Measurements from ENCODE around the gene R3HDM2. TPM values are rescaled to one million over a fixed set of nuclear protein-coding genes. Genes with fewer than 3 reads are reported as not detected.

R3HDM2 gene
- total and polyA plus RNA-seq, 7 experiments from 2014 or later, result 13.7 to 145 (median 111) TPM

DNA sequence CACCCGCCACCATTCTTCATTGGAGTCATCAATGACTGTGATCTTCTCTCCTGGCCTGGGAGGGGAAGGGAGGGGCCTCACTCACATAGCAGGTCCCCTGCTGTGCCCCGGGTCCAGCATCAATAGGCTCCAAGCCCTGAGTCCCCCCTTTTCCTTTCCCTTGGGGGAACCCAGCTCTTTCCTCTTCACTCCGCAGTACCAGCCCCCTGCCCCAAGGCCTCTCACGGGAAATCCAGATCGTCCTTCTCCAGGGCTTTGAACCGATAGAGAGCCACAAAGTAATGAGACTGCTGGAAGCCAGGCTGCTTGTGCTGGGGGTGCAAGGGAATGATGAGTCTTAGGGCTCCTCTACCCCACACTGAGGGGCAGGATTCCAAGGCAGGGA is 186.5 kb downstream of the R3HDM2 start:
- Histone ChIP-seq H3K4me3 (ENCODE audit: low read length) (no peak overlapping the region), H3K9me3 (ENCODE audit: control insufficient read depth in 2 of 3, low read length in 3 of 3) (no peaks in the 10 kb centered on the region), H3K27ac (ENCODE audit: low read depth, low read length) (no peak overlapping the region), H3K4me1 (ENCODE audit: control insufficient read depth in 2 of 2, insufficient read depth in 2 of 2, low read length in 2 of 2) (peaks cover 36 to 42% of the 10 kb centered on the region in 2 donors), H3K27me3 (ENCODE audit: control insufficient read depth in 2 of 2, insufficient read depth in 2 of 2, low read length in 2 of 2) (peaks cover 7 to 11% of the 10 kb centered on the region in 2 donors), H3K36me3 (ENCODE audit: control insufficient read depth in 2 of 3, insufficient read depth in 3 of 3, low read length in 3 of 3) (no peaks in the 10 kb centered on the region)
- Mint-ChIP-seq H3K27me3 (peaks cover 30 to 48% (median 36%) of the 10 kb centered on the region in 5 donors), H3K27ac (no peak overlapping the region), H3K4me3 (peak overlapping the region in 8 of 10 donors; percentile 47 to 97 (median 80)), H3K9me3 (peaks cover 0 to 2% (median 0%) of the 10 kb centered on the region in 11 donors), H3K4me1 (peaks cover 37 to 53% (median 46%) of the 10 kb centered on the region in 7 donors), H3K36me3 (peaks cover 0 to 5% (median 4%) of the 10 kb centered on the region in 5 donors)
- DNase-seq, result no peak
- intact Hi-C loops (cut with micrococcal nuclease), result loop anchor here (5.0 to 10.0 kb wide), 6 partner anchors 132 to 380 kb away; partner anchors contain the start of genes NAB2 (in 1 of the 2), NEMP1 (in 1 of the 2), STAT6 (in 1 of the 2) and ZBTB39 (in 1 of the 2)
- POLR2A ChIA-PET, result interaction anchor here (7.7 kb wide), 1 partner anchor 17 kb away, joined by 79 read pairs; the partner anchor contains the start of gene SHMT2
- no peak for ATAC-seq
- CTCF ChIA-PET, result interaction anchor here (0.6 to 11.8 kb wide), 7 partner anchors 17 to 275 kb away, joined by 3 to 156 read pairs (median 4); partner anchors contain the start of genes NXPH4 and SHMT2

GRCh38 chr12:57243521-57244311 is 187.1 kb downstream of the R3HDM2 start:
- ChIA-PET CTCF (interaction anchor here (1.0 to 11.8 kb wide), 9 partner anchors 9 to 233 kb away, joined by 3 to 156 read pairs (median 4); partner anchors contain the start of genes NXPH4 and SHMT2), POLR2A (interaction anchor here (0.9 to 7.7 kb wide), 4 partner anchors 17 to 30 kb away, joined by 3 to 79 read pairs (median 12); partner anchors contain the start of gene SHMT2)
- peak overlapping the region; percentile 65 to 99 (median 81) for H3K4me3 Mint-ChIP-seq
- Histone ChIP-seq H3K4me3 (ENCODE audit: low read length) (peak overlapping the region; percentile 55), H3K27ac (ENCODE audit: low read depth, low read length) (no peak overlapping the region), H3K4me1 (ENCODE audit: control insufficient read depth in 2 of 2, insufficient read depth in 2 of 2, low read length in 2 of 2) (peaks cover 40 to 48% of the 10 kb centered on the region in 2 donors), H3K27me3 (ENCODE audit: control insufficient read depth in 2 of 2, insufficient read depth in 2 of 2, low read length in 2 of 2) (peaks cover 7 to 14% of the 10 kb centered on the region in 2 donors), H3K9me3 (ENCODE audit: control insufficient read depth in 2 of 3, low read length in 3 of 3) (no peaks in the 10 kb centered on the region), H3K36me3 (ENCODE audit: control insufficient read depth in 2 of 3, insufficient read depth in 3 of 3, low read length in 3 of 3) (no peaks in the 10 kb centered on the region)
- peaks cover 0 to under 1% (median 0%) of the 10 kb centered on the region in 11 donors for H3K9me3 Mint-ChIP-seq
- H3K4me1 Mint-ChIP-seq, result peaks cover 39 to 54% (median 44%) of the 10 kb centered on the region in 7 donors
- H3K27me3 Mint-ChIP-seq, result peaks cover 31 to 51% (median 38%) of the 10 kb centered on the region in 5 donors
- intact Hi-C loops (cut with micrococcal nuclease), result loop anchor here (1.0 to 10.0 kb wide), 8 partner anchors 29 to 381 kb away; partner anchors contain the start of genes NAB2 (in 1 of the 2), NEMP1 (in 1 of the 2), STAT6 (in 1 of the 2) and ZBTB39 (in 1 of the 2)
- ATAC-seq (peak; percentile 50), DNase-seq (peak; percentile 58 to 86 (median 78))
- peak overlapping the region in 4 of 9 donors; percentile 39 to 81 (median 68) for H3K27ac Mint-ChIP-seq
- peaks cover 0 to 5% (median 4%) of the 10 kb centered on the region in 5 donors for H3K36me3 Mint-ChIP-seq

DNA sequence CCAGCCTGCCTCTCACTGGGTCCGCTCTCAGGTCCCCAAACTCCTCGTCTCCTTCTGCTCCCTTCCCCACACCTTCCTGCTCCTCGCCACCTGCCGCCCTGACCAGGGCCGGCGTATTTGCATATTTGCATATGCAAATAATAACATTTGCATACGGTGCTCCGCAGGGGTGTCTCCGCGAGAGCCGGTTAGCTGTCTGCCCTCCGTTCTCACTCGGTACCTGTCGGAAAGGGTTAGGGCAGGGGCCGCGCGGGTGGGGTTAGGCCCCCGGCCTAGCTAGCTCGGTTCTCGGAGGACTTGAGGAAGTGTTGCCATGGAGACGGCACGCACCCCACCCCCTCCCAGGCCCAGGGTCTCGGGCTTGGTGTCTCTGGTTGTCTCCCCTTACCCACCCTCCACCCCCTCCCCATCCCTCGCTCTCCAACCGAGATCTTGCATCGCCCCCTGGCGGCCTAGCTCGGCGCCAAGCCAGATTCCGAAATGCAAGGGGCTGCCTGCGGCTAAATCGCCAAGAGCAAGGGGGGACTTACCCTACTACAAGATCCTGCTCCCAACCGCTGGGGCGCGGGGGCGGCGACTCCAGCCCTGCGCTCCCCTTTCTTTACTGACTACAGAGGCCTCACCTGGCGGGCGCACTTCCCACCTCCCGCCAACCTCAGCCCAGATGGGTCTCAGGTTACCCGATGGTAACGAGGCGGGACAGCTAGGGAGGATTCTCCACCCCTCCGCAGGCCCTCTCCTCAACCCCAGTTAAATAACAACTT is 188.0 kb downstream of the R3HDM2 start:
- Mint-ChIP-seq H3K36me3 (peaks cover 0 to 5% (median 4%) of the 10 kb centered on the region in 5 donors), H3K4me1 (peaks cover 42 to 60% (median 45%) of the 10 kb centered on the region in 7 donors), H3K4me3 (peak overlapping the region; percentile 70 to 99 (median 80)), H3K9me3 (no peaks in the 10 kb centered on the region), H3K27ac (peak overlapping the region in 3 of 9 donors; percentile 18 to 63 (median 62)), H3K27me3 (peaks cover 33 to 57% (median 43%) of the 10 kb centered on the region in 5 donors)
- POLR2A ChIA-PET, result interaction anchor here (0.7 to 7.7 kb wide), 7 partner anchors 8 to 29 kb away, joined by 3 to 79 read pairs (median 3); partner anchors contain the start of genes SHMT2 and STAC3
- H3K4me3 ChIP-seq (ENCODE audit: low read length), result peak overlapping the region; percentile 55
- H3K27ac ChIP-seq (ENCODE audit: low read depth, low read length), result no peak overlapping the region
- ATAC-seq, result no peak
- DNase-seq, result peak in 8 of 9 donors; percentile 49 to 79 (median 60)
- H3K27me3 ChIP-seq (ENCODE audit: control insufficient read depth in 2 of 2, insufficient read depth in 2 of 2, low read length in 2 of 2), result peaks cover 7 to 18% of the 10 kb centered on the region in 2 donors
- CTCF ChIA-PET, result interaction anchor here (0.6 to 11.8 kb wide), 12 partner anchors 8 to 486 kb away, joined by 3 to 156 read pairs (median 4); partner anchors contain the start of genes NXPH4, SHMT2 and STAC3
- H3K36me3 ChIP-seq (ENCODE audit: control insufficient read depth in 2 of 3, insufficient read depth in 3 of 3, low read length in 3 of 3), result no peaks in the 10 kb centered on the region
- peaks cover 45 to 55% of the 10 kb centered on the region in 2 donors for H3K4me1 ChIP-seq (ENCODE audit: control insufficient read depth in 2 of 2, insufficient read depth in 2 of 2, low read length in 2 of 2)
- intact Hi-C loops (cut with micrococcal nuclease), result loop anchor here (1.0 to 10.0 kb wide), 8 partner anchors 29 to 382 kb away; partner anchors contain the start of genes NAB2 (in 1 of the 2), NEMP1 (in 1 of the 2), STAT6 (in 1 of the 2) and ZBTB39 (in 1 of the 2)
- H3K9me3 ChIP-seq (ENCODE audit: control insufficient read depth in 2 of 3, low read length in 3 of 3), result no peaks in the 10 kb centered on the region

- intact Hi-C loops (cut with micrococcal nuclease), result loop anchor here (5.0 to 10.0 kb wide), 6 partner anchors 130 to 382 kb away; partner anchors contain the start of genes NAB2 (in 1 of the 2), NEMP1 (in 1 of the 2), STAT6 (in 1 of the 2) and ZBTB39 (in 1 of the 2)
- Mint-ChIP-seq H3K27ac (peak overlapping the region in 1 of 9 donors; percentile 18), H3K4me1 (peaks cover 46 to 65% (median 50%) of the 10 kb centered on the region in 7 donors), H3K9me3 (no peaks in the 10 kb centered on the region), H3K36me3 (peaks cover 0 to 5% (median 4%) of the 10 kb centered on the region in 5 donors), H3K4me3 (peak overlapping the region; percentile 56 to 99 (median 84)), H3K27me3 (peaks cover 39 to 63% (median 48%) of the 10 kb centered on the region in 5 donors)
- CTCF ChIA-PET, result interaction anchor here (0.6 to 11.8 kb wide), 12 partner anchors 9 to 631 kb away, joined by 3 to 156 read pairs (median 4); partner anchors contain the start of genes NXPH4, SHMT2 and STAC3
- POLR2A ChIA-PET, result interaction anchor here (0.6 to 7.7 kb wide), 6 partner anchors 15 to 569 kb away, joined by 3 to 79 read pairs (median 4); partner anchors contain the start of gene SHMT2
- Histone ChIP-seq H3K4me3 (ENCODE audit: low read length) (peak overlapping the region; percentile 55), H3K9me3 (ENCODE audit: control insufficient read depth in 2 of 3, low read length in 3 of 3) (no peaks in the 10 kb centered on the region), H3K4me1 (ENCODE audit: control insufficient read depth in 2 of 2, insufficient read depth in 2 of 2, low read length in 2 of 2) (peaks cover 45 to 61% of the 10 kb centered on the region in 2 donors), H3K27ac (ENCODE audit: low read depth, low read length) (no peak overlapping the region), H3K27me3 (ENCODE audit: control insufficient read depth in 2 of 2, insufficient read depth in 2 of 2, low read length in 2 of 2) (peaks cover 7 to 18% of the 10 kb centered on the region in 2 donors), H3K36me3 (ENCODE audit: control insufficient read depth in 2 of 3, insufficient read depth in 3 of 3, low read length in 3 of 3) (no peaks in the 10 kb centered on the region)
- no peak for DNase-seq
- ATAC-seq, result no peak
Observed at GRCh38 chr12:57242329-57242690, 188.5 kb downstream of the R3HDM2 start.

GRCh38 chr12:57241402-57242310 is 189.2 kb downstream of the R3HDM2 start:
- Mint-ChIP-seq H3K9me3 (no peaks in the 10 kb centered on the region), H3K27ac (peak overlapping the region in 3 of 9 donors; percentile 38 to 83 (median 76)), H3K4me1 (peaks cover 53 to 72% (median 57%) of the 10 kb centered on the region in 7 donors), H3K27me3 (peaks cover 45 to 68% (median 55%) of the 10 kb centered on the region in 5 donors), H3K36me3 (peaks cover 0 to 2% (median 2%) of the 10 kb centered on the region in 5 donors), H3K4me3 (peak overlapping the region; percentile 39 to 99 (median 90))
- CTCF ChIA-PET, result interaction anchor here (0.6 to 11.8 kb wide), 6 partner anchors 9 to 631 kb away, joined by 3 to 156 read pairs (median 6); partner anchors contain the start of genes NXPH4, SHMT2 and STAC3
- intact Hi-C loops (cut with micrococcal nuclease), result loop anchor here (5.0 to 10.0 kb wide), 6 partner anchors 129 to 383 kb away; partner anchors contain the start of genes NAB2 (in 1 of the 2), NEMP1 (in 1 of the 2), STAT6 (in 1 of the 2) and ZBTB39 (in 1 of the 2)
- DNase-seq, result no peak
- POLR2A ChIA-PET, result interaction anchor here (0.6 to 7.7 kb wide), 7 partner anchors 15 to 613 kb away, joined by 3 to 79 read pairs (median 4); partner anchors contain the start of gene SHMT2
- Histone ChIP-seq H3K4me1 (ENCODE audit: control insufficient read depth in 2 of 2, insufficient read depth in 2 of 2, low read length in 2 of 2) (peaks cover 45 to 67% of the 10 kb centered on the region in 2 donors), H3K4me3 (ENCODE audit: low read length) (peak overlapping the region; percentile 80), H3K27me3 (ENCODE audit: control insufficient read depth in 2 of 2, insufficient read depth in 2 of 2, low read length in 2 of 2) (peaks cover 7 to 18% of the 10 kb centered on the region in 2 donors), H3K27ac (ENCODE audit: low read depth, low read length) (no peak overlapping the region), H3K36me3 (ENCODE audit: control insufficient read depth in 2 of 3, insufficient read depth in 3 of 3, low read length in 3 of 3) (no peaks in the 10 kb centered on the region), H3K9me3 (ENCODE audit: control insufficient read depth in 2 of 3, low read length in 3 of 3) (no peaks in the 10 kb centered on the region)
- no peak for ATAC-seq

Measured in naive thymus-derived CD4-positive, alpha-beta T cell (primary cell).